HepG2 (cell line): ENCODE measurements around the gene TIMM44.

Experiments used
- DNMT3B ChIP-seq: conservative IDR thresholded peaks from 2 replicates; pipeline ENCODE4 v1.6.1; 2016; ENCODE audit warnings: missing biosample characterization, control low read depth
- FOXK1 ChIP-seq: sonication (generic); formaldehyde crosslinking; IDR thresholded peaks from 2 replicates; pipeline ENCODE4 v1.4.0; 2020; ENCODE audit warnings: low read depth, missing genetic modification reagents, borderline replicate concordance
- NFE2L1 ChIP-seq: sonication (generic); formaldehyde crosslinking; IDR thresholded peaks from 2 replicates; pipeline ENCODE4 v1.4.0; 2020; ENCODE audit warnings: missing genetic modification reagents, mild to moderate bottlenecking, borderline replicate concordance
- PREB ChIP-seq: sonication (generic); formaldehyde crosslinking; IDR thresholded peaks from 2 replicates; pipeline ENCODE4 v1.4.0; 2020; ENCODE audit warnings: missing genetic modification reagents
- YY1 ChIP-seq: IDR thresholded peaks from 2 replicates; pipeline ENCODE4 v1.6.1; 2011; ENCODE audit warnings: low read length, low read depth, moderate library complexity, mild to moderate bottlenecking; ENCODE audit not compliant: insufficient read depth, insufficient replicate concordance
- ZNF451 ChIP-seq: sonication (generic); formaldehyde crosslinking; IDR thresholded peaks from 2 replicates; pipeline ENCODE4 v1.5.0; 2020; ENCODE audit warnings: mild to moderate bottlenecking, missing genetic modification reagents
- ZNF547 ChIP-seq: sonication (generic); formaldehyde crosslinking; IDR thresholded peaks from 2 replicates; pipeline ENCODE4 v1.5.1; 2020; ENCODE audit warnings: mild to moderate bottlenecking, missing genetic modification reagents
- ZNF678 ChIP-seq: sonication (generic); formaldehyde crosslinking; IDR thresholded peaks from 2 replicates; pipeline ENCODE4 v1.4.0; 2020; ENCODE audit warnings: mild to moderate bottlenecking, missing genetic modification reagents
- ZNF766 ChIP-seq: sonication (generic); formaldehyde crosslinking; IDR thresholded peaks from 2 replicates; pipeline ENCODE4 v1.5.0; 2020; ENCODE audit warnings: missing genetic modification reagents, borderline replicate concordance
- ZNF777 ChIP-seq: sonication (generic); formaldehyde crosslinking; IDR thresholded peaks from 2 replicates; pipeline ENCODE4 v1.4.0; 2020; ENCODE audit warnings: missing genetic modification reagents
- TF ChIP-seq, protein P1 (sequence below): sonication (generic); formaldehyde crosslinking; IDR thresholded peaks from 2 replicates; pipeline ENCODE4 v1.8.0; 2022; ENCODE audit warnings: missing genetic modification reagents, mild to moderate bottlenecking, borderline replicate concordance
- TF ChIP-seq, protein P2 (sequence below): IDR thresholded peaks from 2 replicates; pipeline ENCODE4 v1.6.1; 2012; ENCODE audit warnings: low read depth, low read length, improper control_type of control experiment

DNA sequence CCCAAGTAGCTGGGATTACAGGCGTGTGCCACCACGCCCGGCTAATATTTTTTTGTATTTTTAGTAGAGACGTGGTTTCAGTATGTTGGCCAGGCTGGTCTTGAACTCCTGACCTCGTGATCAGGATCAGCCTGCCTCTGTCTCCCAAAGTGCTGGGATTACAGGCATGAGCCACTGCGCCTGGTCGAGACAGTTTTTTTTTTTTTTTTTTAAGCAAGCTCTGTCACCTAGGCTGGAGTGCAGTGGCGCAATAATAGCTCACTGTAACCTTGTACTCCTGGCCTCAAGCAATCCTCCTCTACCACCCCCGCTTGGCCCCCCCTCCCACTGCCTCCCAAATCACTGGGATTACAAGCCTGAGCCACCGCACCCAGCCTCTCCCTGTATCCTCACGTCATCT is 46.2 kb downstream of the TIMM44 start:
- TF ChIP-seq PREB (CRISPR knock-in tag), result no peak
- 0 out of 2 replicates have a peak, but pooled peaks have one; percentile 43 for TF ChIP-seq ZNF766
- no peak for TF ChIP-seq YY1
- no peak; the same call in 1 of the 2 replicates for TF ChIP-seq FOXK1 (CRISPR knock-in tag)
- TF ChIP-seq DNMT3B (CRISPR knock-in tag), result no peak
- peak; percentile 46; the same call in 1 of the 2 replicates for TF ChIP-seq ZNF547 (CRISPR knock-in tag)
- TF ChIP-seq, protein P1, sequence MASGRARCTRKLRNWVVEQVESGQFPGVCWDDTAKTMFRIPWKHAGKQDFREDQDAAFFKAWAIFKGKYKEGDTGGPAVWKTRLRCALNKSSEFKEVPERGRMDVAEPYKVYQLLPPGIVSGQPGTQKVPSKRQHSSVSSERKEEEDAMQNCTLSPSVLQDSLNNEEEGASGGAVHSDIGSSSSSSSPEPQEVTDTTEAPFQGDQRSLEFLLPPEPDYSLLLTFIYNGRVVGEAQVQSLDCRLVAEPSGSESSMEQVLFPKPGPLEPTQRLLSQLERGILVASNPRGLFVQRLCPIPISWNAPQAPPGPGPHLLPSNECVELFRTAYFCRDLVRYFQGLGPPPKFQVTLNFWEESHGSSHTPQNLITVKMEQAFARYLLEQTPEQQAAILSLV (CRISPR knock-in tag), result no peak
- TF ChIP-seq, protein P2, sequence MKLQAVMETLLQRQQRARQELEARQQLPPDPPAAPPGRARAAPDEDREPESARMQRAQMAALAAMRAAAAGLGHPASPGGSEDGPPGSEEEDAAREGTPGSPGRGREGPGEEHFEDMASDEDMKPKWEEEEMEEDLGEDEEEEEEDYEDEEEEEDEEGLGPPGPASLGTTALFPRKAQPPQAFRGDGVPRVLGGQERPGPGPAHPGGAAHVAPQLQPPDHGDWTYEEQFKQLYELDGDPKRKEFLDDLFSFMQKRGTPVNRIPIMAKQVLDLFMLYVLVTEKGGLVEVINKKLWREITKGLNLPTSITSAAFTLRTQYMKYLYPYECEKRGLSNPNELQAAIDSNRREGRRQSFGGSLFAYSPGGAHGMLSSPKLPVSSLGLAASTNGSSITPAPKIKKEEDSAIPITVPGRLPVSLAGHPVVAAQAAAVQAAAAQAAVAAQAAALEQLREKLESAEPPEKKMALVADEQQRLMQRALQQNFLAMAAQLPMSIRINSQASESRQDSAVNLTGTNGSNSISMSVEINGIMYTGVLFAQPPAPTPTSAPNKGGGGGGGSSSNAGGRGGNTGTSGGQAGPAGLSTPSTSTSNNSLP, result no peak
- no peak for TF ChIP-seq ZNF678 (CRISPR knock-in tag)
- no peak for TF ChIP-seq ZNF451 (CRISPR knock-in tag)
- TF ChIP-seq ZNF777, result 0 out of 2 replicates have a peak, but pooled peaks have one; percentile 40
- TF ChIP-seq NFE2L1 (CRISPR knock-in tag), result no peak
